NB4 (cell line): Measurements from ENCODE around the gene TSPAN32.
A peak's percentile ranks its signal among the peaks of the same experiment; 100 is the strongest.

Experiments
- DNase-seq: peaks from one replicate; pipeline ENCODE4 v3.0.0; 2010; ENCODE audit warnings: low read depth
- H3K4me3 ChIP-seq: one replicate; pipeline ENCODE4 v1.5.1; 2011; ENCODE audit warnings: mild to moderate bottlenecking, low read depth, low read length, moderate library complexity
- MYC ChIP-seq: IDR thresholded peaks from 2 replicates; pipeline ENCODE4 v1.6.1; 2011; ENCODE audit warnings: low read depth, low read length
- POLR2A ChIP-seq: IDR thresholded peaks from 2 replicates; pipeline ENCODE4 v1.6.1; 2011; ENCODE audit warnings: mild to moderate bottlenecking; ENCODE audit not compliant: insufficient read length; ENCODE audit errors: extremely low read depth
- TF ChIP-seq, protein P1 (sequence below): IDR thresholded peaks from one replicate; pipeline ENCODE4 v1.5.1; 2012; ENCODE audit warnings: low read depth, low read length
- TF ChIP-seq, protein P2 (sequence below): IDR thresholded peaks from 2 replicates; pipeline ENCODE4 v1.6.1; 2011; ENCODE audit warnings: low read depth, low read length

The TSPAN32 gene

DNA sequence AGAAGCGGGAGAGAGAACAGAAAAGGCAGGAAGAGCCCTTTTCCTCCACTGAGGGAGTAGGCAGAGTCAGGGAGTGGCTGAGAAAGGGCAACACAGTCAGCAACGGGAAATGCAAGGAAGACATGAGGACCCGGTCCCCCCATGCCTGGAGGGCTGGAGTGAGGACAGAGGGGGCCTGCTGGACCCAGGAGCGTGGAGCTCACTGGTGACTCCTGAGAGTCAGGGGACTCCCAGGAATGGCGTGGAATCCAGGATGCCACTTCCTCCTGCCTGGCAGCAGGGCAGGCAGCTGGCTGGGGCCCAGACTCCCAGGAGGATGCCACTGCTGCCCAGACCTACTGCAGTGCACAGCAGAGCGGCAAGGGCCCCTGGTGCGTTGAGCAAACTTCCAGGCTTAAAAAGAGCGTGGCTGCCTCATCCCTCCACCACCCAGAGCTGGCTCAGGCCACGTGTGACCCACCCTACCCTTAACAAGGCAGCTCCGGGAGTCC is 11.4 kb upstream of the TSPAN32 start:
- peak; percentile 13 for DNase-seq
- no peak overlapping the region for H3K4me3 ChIP-seq
- TF ChIP-seq, protein P1, sequence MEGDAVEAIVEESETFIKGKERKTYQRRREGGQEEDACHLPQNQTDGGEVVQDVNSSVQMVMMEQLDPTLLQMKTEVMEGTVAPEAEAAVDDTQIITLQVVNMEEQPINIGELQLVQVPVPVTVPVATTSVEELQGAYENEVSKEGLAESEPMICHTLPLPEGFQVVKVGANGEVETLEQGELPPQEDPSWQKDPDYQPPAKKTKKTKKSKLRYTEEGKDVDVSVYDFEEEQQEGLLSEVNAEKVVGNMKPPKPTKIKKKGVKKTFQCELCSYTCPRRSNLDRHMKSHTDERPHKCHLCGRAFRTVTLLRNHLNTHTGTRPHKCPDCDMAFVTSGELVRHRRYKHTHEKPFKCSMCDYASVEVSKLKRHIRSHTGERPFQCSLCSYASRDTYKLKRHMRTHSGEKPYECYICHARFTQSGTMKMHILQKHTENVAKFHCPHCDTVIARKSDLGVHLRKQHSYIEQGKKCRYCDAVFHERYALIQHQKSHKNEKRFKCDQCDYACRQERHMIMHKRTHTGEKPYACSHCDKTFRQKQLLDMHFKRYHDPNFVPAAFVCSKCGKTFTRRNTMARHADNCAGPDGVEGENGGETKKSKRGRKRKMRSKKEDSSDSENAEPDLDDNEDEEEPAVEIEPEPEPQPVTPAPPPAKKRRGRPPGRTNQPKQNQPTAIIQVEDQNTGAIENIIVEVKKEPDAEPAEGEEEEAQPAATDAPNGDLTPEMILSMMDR: no peak
- TF ChIP-seq MYC (no peak), POLR2A (no peak)
- TF ChIP-seq, protein P2, sequence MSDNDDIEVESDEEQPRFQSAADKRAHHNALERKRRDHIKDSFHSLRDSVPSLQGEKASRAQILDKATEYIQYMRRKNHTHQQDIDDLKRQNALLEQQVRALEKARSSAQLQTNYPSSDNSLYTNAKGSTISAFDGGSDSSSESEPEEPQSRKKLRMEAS: no peak

DNA sequence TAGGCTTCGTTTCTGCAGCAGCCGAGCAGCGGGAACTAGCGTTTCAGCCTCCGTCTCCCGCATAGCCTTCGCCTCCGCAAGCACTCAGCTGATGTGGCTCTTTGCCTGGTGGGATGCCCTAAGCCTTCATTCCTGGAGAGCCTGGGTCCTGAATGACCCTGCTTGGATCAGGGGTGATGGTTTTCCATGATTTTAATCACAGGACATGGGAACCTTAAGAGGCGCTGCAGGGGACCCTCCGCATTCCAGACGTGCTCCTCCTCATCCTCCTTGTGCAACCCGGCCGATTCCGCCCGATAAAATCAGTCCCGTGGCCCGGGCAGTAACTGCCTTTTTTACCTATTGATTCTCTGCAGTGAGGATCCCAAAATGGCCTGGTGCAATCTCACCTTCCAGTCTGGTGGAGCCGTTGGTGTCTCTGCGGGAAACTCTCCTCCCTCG is 8.3 kb upstream of the TSPAN32 start:
- no peak overlapping the region for H3K4me3 ChIP-seq
- DNase-seq: no peak
- TF ChIP-seq, protein P1: no peak
- TF ChIP-seq POLR2A: no peak
- no peak for TF ChIP-seq MYC
- TF ChIP-seq, protein P2: no peak

DNA sequence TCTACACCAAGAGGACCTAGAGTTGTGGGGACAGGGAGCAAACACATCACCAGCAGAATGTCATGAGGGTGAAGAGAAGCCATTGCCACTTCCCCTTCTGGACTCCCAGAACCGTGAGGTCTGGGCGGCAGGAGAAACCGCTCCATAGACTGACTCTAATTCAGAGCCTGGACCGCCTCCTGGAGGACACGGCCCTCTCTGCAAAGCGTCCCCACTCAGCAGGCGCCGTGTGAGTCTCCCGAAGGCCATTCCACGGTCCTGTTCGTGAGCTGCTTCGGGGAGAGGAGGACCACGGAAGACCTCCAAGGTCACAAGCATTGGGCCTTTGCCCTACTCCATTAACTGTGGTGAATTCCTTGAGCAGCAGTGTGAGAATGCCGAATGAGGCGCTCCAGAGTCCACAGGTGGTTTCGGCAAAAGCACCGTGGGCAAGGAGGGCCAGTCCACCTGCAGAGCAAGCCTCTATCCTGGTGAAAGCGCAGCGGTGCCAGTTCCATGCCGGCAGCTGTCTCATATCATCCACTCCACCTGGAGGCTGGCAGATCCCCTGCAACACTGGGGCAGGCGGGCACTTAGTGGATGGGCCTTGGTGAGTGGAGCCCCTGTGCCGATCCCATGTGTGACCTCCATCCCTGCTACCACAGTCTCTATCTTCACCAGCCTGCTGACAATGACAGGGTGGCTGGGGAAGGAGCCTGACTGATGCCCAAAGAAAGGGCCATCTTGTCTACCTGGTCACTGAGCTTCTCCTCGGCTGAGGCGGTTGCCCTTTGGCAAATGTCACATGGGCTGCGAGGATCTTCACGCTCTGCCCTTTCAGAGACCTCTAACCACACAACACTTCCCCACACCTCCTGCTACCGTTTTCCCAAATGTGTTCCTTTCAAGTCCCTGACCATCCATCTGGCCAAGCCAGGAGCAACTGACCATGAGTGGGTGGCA is 7.6 kb upstream of the TSPAN32 start:
- DNase-seq: peak; percentile 49
- no peak overlapping the region for H3K4me3 ChIP-seq
- TF ChIP-seq, protein P2: no peak
- TF ChIP-seq, protein P1: no peak
- TF ChIP-seq POLR2A (no peak), MYC (no peak)

DNA sequence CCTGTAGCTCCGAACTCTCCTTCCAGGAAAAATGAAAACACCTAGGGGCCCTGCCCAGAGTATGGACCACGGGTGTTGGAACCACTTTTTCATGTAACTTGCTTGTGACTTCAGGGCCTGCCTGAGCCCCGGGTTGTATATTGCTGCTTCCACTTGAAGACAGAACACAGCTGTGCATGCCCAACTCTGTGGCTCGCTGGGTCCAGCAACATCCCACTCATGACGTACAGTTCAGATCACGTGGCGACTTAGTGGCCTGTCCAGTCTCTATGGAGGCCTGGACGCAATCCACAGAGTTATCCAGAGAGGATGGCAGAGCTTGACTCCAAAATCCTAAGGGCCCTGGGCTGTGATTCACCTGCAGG is 6.9 kb upstream of the TSPAN32 start:
- no peak for TF ChIP-seq POLR2A
- TF ChIP-seq MYC: no peak
- TF ChIP-seq, protein P2: no peak
- TF ChIP-seq, protein P1: no peak
- peak; percentile 12 for DNase-seq
- H3K4me3 ChIP-seq: no peak overlapping the region

DNA sequence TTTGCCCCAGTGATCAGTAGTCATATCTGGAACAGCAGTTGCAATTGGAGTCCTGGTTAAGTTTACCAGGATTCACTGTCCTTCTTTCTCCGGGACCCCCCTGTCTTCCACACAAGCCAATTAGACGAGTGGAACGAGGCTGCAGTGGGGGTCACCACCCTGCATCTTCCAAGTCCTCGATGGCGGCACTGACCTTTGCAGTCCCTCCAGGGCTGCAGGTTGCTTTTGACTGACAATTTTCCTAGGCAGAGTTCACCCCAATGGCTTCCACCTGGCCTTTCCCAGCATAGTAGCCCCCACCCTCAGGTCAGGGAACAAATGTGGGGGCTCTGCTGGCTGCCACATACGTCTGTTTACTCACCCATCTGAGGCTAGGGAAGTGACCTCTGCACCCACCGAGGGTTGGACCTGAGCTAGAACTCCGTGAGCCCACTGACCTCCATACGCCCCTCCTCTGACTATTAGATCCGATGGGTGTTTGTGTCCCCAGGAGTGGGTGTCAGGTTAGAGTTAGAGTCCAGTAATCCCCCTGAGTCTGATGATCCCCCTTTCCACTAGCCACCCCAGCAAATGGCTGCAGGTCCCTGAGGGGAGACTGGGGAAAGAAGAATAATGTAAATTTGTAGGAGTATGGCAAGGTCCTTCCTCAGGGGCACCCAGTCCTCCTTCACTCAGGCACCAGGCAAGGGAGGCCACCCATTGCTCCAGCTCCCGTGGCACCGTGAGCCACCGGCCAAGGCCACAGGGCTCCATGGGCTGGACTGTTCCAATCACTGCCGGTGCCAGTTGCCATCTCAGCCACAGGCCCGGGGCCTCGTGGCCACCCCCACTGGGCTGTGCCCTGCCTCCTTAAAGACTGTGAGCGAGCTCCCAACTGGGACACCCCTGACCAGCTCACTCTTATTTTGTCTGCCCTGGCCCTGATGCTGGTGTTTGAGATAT is 5.6 kb upstream of the TSPAN32 start:
- H3K4me3 ChIP-seq: no peak overlapping the region
- TF ChIP-seq, protein P1: no peak
- no peak for TF ChIP-seq POLR2A
- TF ChIP-seq, protein P2: no peak
- TF ChIP-seq MYC: no peak

More for the DNA sequence above, 5.6 kb upstream of the TSPAN32 start:
- DNase-seq: peak; percentile 4
